Measurements from ENCODE around the gene KIAA2012.
A peak's percentile ranks its signal among the peaks of the same experiment; 100 is the strongest.
"Not testable (repeated sequence)": the region's sequence is repeated elsewhere in the genome, so short reads cannot be mapped to it uniquely, and the experiment has no call there.

KIAA2012 gene

GRCh38 chr2:202133200-202133908 is 60.3 kb downstream of the KIAA2012 start:
- no peak for TF ChIP-seq ZFP30 (CRISPR knock-in tag; IDR thresholded peaks at IDR 0.05)
- TF ChIP-seq CREB5 (CRISPR knock-in tag; IDR thresholded peaks at IDR 0.05; ENCODE audit: low read depth) = no peak
- TF ChIP-seq ARNTL (CRISPR knock-in tag; IDR thresholded peaks at IDR 0.05; ENCODE audit: borderline replicate concordance, low read depth) = no peak
- no peak for ATAC-seq

- ATAC-seq = no peak
- no peak for TF ChIP-seq CREB5 (CRISPR knock-in tag; IDR thresholded peaks at IDR 0.05; ENCODE audit: low read depth)
- no peak for TF ChIP-seq GLIS3 (CRISPR knock-in tag; IDR thresholded peaks at IDR 0.05)
- TF ChIP-seq SNAI2 (CRISPR knock-in tag; IDR thresholded peaks at IDR 0.05) = no peak
- no peak for TF ChIP-seq TSHZ2 (CRISPR knock-in tag; IDR thresholded peaks at IDR 0.05)
- no peak for TF ChIP-seq ZFP3 (CRISPR knock-in tag; IDR thresholded peaks at IDR 0.05)
These were observed 60.8 kb downstream of the KIAA2012 start for GRCh38 chr2:202133909-202134265.

GRCh38 chr2:202135091-202135874 is 62.2 kb downstream of the KIAA2012 start:
- ATAC-seq = peak; percentile 74
- TF ChIP-seq OSR1 (CRISPR knock-in tag; IDR thresholded peaks at IDR 0.05) = no peak
- no peak for TF ChIP-seq SNAI2 (CRISPR knock-in tag; IDR thresholded peaks at IDR 0.05)
- TF ChIP-seq ZFP3 (CRISPR knock-in tag; IDR thresholded peaks at IDR 0.05) = no peak
- TF ChIP-seq CREB5 (CRISPR knock-in tag; IDR thresholded peaks at IDR 0.05; ENCODE audit: low read depth) = no peak
- no peak for TF ChIP-seq PPARA (CRISPR knock-in tag; IDR thresholded peaks at IDR 0.05; ENCODE audit: borderline replicate concordance)
- TF ChIP-seq ISL1 (CRISPR knock-in tag; IDR thresholded peaks at IDR 0.05) = peak; percentile 78
- no peak for TF ChIP-seq RARB (CRISPR knock-in tag; IDR thresholded peaks at IDR 0.05)
- no peak for TF ChIP-seq CSDC2 (CRISPR knock-in tag; IDR thresholded peaks at IDR 0.05)

GRCh38 chr2:202136039-202136438 is 63.0 kb downstream of the KIAA2012 start:
- not testable (repeated sequence) for ATAC-seq

- no peak for ATAC-seq
- TF ChIP-seq ESRRG (CRISPR knock-in tag; IDR thresholded peaks at IDR 0.05) = no peak
- TF ChIP-seq ZFP30 (CRISPR knock-in tag; IDR thresholded peaks at IDR 0.05) = no peak
- no peak for TF ChIP-seq PPARA (CRISPR knock-in tag; IDR thresholded peaks at IDR 0.05; ENCODE audit: borderline replicate concordance)
- TF ChIP-seq ZNF565 (CRISPR knock-in tag; conservative IDR thresholded peaks at IDR 0.05; ENCODE audit: low read depth) = no peak
- TF ChIP-seq SNAI2 (CRISPR knock-in tag; IDR thresholded peaks at IDR 0.05) = no peak
- no peak for TF ChIP-seq CREB5 (CRISPR knock-in tag; IDR thresholded peaks at IDR 0.05; ENCODE audit: low read depth)
These were observed 63.5 kb downstream of the KIAA2012 start for GRCh38 chr2:202136526-202136925.
